ENCODE data around the gene UCMA.
"Not testable (repeated sequence)": the region's sequence is repeated elsewhere in the genome, so short reads cannot be mapped to it uniquely, and the experiment has no call there.

UCMA gene, protein sequence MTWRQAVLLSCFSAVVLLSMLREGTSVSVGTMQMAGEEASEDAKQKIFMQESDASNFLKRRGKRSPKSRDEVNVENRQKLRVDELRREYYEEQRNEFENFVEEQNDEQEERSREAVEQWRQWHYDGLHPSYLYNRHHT

DNA sequence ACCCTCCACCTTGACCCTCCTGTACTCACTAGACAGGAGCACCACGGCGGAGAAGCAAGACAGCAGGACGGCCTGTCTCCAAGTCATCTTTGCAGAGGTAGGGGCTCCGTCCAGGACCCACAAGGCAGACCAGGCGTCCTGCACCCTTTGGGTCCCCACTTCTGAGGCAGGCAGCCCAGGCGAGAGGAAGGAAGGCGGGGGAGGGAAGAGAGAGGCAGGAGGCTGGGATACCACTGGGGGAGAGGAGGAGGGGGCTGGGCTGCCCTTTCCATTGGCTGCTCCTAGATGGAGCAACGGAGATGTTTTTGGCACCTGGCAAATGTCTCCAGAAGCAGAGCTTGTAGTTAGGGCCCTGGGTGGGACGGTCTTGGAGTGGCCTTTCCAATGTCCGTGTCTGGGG is at the start of gene UCMA:
TSS of gene UCMA (minus strand) at position 203 of the 400 bp plus-strand sequence. CDS start at position 87, 116 bp downstream.
- no peak for DNase-seq

GRCh38 chr10:13282348-13282747 is 48.2 kb upstream of the UCMA start:
- not testable (repeated sequence) for DNase-seq

DNA sequence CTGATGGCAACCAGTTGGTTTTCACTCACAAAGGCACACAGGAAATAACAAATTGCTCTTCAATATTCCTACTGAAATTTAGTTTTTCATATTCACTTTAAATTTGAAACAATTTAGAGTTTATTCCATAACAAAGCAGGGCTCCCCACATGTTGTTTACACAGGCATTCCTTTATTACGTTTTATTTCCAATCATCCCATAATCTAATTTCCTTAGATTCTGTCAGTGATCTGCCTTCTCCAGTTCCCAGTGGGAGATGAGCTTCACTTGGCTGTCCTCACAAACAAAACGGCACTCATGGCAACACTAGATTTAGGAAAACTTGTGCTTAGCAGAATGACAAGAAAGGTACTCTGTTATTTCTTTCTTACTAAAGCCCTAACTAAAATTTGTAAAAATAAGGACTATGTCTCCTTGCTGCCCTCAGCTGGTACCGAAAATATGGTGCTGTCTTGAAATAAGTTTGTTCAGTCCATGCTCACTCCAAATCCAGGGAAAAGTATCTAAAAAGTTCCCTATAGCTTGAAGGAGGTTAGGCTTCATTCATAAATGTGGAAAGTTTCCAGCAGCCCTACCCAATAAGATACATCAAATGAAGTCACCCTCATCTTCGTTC is 42.7 kb upstream of the UCMA start:
- no peak for DNase-seq

GRCh38 chr10:13276146-13276545 is 42.0 kb upstream of the UCMA start:
- not testable (repeated sequence) for DNase-seq

DNA sequence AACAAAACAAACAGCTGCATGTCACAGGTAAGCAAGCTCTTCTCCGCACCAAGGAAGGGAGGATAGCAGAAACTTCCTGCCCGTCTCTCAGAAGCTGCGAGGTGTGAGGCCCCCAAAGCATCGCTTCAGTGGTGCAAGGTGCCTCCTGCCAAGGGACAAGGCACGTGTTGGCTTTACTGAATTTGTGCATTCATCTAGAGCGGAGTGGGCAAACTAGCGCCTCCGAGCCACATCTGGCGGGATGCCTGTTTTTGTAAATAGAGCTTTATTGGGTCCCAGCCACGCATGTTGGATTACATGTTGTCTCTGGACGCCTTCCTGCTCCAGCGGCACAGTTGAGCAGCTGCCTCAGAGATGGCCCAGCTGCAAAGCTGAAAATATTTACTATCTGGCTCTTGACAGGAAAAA is 38.0 kb upstream of the UCMA start:
- no peak for DNase-seq

GRCh38 chr10:13271552-13272163 is 37.5 kb upstream of the UCMA start:
- no peak for DNase-seq

- DNase-seq, result no peak
Observed at GRCh38 chr10:13270877-13271551, 36.8 kb upstream of the UCMA start.

GRCh38 chr10:13268841-13269240 is 34.7 kb upstream of the UCMA start:
- no peak for DNase-seq

DNA sequence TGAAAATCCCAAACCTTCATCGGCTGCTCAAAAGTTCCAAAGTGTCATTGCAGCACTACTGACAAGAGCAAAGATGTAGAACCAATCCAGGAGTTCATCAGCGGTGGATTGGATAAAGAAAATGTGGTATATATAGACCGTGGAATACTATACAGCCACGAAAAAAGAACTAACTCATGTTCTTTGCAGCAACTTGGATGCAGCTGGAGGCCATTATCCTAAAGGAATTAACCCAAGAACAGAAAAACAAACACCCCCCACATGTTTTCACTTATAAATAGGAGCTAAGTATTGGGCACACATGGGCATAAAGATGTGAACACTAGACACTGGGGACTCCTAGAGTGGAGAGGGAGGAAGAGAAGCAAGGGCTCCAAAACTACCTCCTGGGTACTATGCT is 34.1 kb upstream of the UCMA start:
- DNase-seq, result no peak

GRCh38 chr10:13263591-13263990 is 29.4 kb upstream of the UCMA start:
- DNase-seq, result no peak

DNA sequence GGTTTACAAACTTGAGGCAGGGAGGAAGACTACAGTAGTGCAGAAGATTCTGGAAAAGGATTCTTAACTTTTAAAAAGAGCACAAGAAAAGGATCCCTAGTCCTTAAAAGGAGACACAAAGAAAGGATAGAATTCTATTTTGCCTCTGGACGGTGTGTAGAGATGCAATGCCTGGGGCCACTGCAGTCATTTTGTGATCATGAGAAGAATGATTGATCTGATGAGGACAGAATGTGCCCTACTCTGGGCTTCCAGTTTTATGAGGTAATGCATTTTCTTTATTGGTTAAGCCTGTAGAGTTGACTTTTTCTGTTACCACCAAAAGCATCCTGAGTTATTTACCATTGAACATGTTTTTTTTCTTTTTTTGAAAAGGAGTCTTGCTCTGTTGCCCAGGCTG is 28.3 kb upstream of the UCMA start:
- no peak for DNase-seq

- no peak for DNase-seq
Observed at GRCh38 chr10:13257621-13258140, 23.5 kb upstream of the UCMA start.

GRCh38 chr10:13256627-13257026 is 22.5 kb upstream of the UCMA start:
- DNase-seq, result no peak

GRCh38 chr10:13253726-13254125 is 19.6 kb upstream of the UCMA start:
- DNase-seq, result no peak

DNA sequence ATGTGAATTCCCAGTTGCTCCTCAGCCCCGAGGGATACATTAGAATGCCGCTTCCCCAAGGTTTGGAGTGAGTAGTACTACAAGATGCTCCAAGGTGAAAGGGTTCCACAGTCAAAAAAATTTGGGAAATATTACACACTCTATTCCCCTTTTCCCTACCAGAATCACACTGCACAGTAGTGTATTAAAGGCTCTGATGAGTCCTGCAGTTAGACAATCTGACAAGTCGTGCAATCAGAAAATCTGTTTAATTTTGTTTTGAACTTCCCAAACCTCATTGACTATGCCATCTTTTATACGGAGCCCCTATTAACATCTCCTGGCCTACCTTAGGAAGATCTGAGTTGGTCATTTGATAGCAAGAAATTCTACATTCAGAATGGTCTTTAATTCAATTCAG is 13.6 kb upstream of the UCMA start:
- DNase-seq, result no peak

GRCh38 chr10:13247246-13247645 is 13.1 kb upstream of the UCMA start:
- no peak for DNase-seq

GRCh38 chr10:13242260-13242659 is 8.1 kb upstream of the UCMA start:
- not testable (repeated sequence) for DNase-seq

GRCh38 chr10:13241613-13242012 is 7.4 kb upstream of the UCMA start:
- DNase-seq, result no peak

GRCh38 chr10:13239923-13240322 is 5.7 kb upstream of the UCMA start:
- DNase-seq, result no peak

DNA sequence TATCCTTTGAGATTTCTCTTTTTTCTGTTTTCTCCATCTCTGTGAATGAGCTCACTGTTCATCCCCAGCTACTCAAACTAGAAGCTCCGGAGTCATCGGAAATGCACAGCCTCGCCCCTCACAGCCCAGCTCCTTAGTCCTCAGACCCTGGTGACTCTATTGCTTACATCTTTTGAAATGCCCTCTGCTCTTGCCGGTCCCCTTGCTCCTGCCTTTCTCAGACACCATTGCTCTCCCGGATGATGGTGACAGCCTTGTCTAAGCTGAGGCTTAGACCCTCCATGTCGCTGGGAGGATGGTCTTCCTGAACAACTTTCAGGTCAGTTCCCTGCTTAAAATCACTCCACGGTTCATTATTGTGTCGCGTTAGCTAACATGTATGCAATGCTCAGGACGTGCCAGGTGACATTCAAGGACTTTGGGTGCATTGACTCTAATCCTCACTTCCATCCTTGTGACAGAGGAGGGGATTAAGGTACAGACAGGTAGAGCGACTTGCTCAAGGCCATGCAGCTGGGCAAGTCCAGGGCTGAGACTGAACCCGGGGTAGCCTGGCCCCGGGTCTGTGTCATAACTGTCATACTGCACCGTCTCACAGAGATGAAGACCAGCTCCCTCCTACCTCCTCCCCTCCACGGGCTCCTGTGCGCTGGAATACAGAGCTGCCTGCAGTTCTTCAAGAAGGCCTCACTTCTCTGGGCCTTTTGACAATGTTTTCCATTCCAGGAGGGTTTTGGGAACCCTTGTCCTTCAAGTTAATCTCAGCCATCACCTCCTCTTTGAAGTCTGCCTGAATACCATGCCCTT is 4.3 kb upstream of the UCMA start:
- DNase-seq, result no peak

DNA sequence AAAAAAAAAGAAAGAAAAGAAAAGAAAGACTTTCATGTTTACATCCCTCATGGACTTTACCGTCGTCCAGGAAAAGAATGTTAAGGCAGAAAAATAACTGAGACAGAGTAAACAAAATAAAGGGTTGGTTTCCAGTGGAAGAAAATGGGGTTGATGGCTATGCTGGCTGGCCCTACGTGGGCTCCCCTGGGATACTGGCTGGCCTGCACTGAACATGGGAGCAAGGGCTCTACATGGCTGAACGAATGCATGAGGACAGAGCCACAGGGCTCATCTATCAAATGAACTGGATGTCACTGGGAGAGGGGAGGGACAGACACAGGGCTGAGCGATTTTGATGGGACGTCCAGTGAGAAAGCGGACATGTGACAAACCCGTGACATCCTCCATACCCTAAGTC is 2.5 kb upstream of the UCMA start:
- no peak for DNase-seq

DNA sequence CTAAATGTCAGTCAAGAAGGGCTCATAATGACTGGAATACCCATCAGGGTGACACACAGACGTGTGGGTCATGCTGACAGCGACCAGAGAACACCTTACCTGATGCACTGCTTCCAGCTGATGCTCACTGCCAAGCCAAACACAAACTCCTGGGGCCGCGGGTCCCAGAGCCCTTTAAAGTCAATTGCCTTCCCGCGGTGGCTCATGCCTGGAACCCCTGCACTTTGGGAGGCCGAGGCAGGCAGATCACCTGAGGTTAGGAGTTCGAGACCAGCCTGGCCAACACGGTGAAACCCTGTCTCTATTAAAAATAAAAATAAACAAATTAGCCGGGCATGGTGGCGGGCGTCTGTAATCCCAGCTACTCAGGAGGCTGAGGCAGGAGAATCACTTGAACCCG is 562 bp upstream of the UCMA start:
- not testable (repeated sequence) for DNase-seq

GRCh38 chr10:13233358-13233757 is 816 bp downstream of the UCMA start:
- DNase-seq, result no peak

Measured in NCI-H345 (cell line).